GM23338 (cell line): Measurements from ENCODE around the gene CYP24A1. TPM values are rescaled to one million over a fixed set of nuclear protein-coding genes. Genes with fewer than 3 reads are reported as not detected.
A peak's percentile ranks its signal among the peaks of the same experiment; 100 is the strongest.

ENCODE experiments used
- ATAC-seq: fragments of 200-7000 bp; cut with Tn5 transposase; 3 replicates; pipeline ENCODE4 v1.9.1; 2020
- DNase-seq: peaks from one replicate; pipeline ENCODE4 v3.0.0-alpha.2; 2015; ENCODE audit warnings: low spot score
- H2AFZ ChIP-seq: fragments of 200-600 bp; sonication (generic); 2 replicates; pipeline ENCODE4 v1.8.0; 2016; ENCODE audit warnings: antibody characterized with exemption, mild to moderate bottlenecking, moderate library complexity
- H3F3A ChIP-seq: fragments of 200-600 bp; sonication (generic); replicated peaks from 2 replicates; pipeline ENCODE4 v1.8.0; 2017; ENCODE audit warnings: antibody characterized with exemption, mixed run types, low read depth
- H3K27ac ChIP-seq: fragments of 200-600 bp; sonication (generic); 2 replicates; pipeline ENCODE4 v1.6.1; 2016; ENCODE audit warnings: low read depth
- H3K27me3 ChIP-seq: fragments of 200-600 bp; sonication (generic); 2 replicates; pipeline ENCODE4 v1.8.0; 2016; ENCODE audit warnings: mild to moderate bottlenecking, mixed run types, moderate library complexity; ENCODE audit not compliant: insufficient read depth
- H3K36me3 ChIP-seq: fragments of 200-600 bp; sonication (generic); 2 replicates; pipeline ENCODE4 v1.8.0; 2016; ENCODE audit warnings: mild to moderate bottlenecking; ENCODE audit not compliant: insufficient read depth
- H3K4me1 ChIP-seq: fragments of 200-600 bp; sonication (generic); 2 replicates; pipeline ENCODE4 v1.8.0; 2016; ENCODE audit warnings: mild to moderate bottlenecking, moderate library complexity; ENCODE audit not compliant: insufficient read depth
- H3K4me2 ChIP-seq: fragments of 200-600 bp; sonication (generic); 2 replicates; pipeline ENCODE4 v1.7.1; 2017; ENCODE audit warnings: mixed run types
- H3K4me3 ChIP-seq: fragments of 200-600 bp; sonication (generic); 2 replicates; pipeline ENCODE4 v1.6.1; 2016; ENCODE audit warnings: mixed run types
- H3K79me2 ChIP-seq: fragments of 200-600 bp; sonication (generic); replicated peaks from 2 replicates; pipeline ENCODE4 v1.8.0; 2017; ENCODE audit warnings: mild to moderate bottlenecking; ENCODE audit not compliant: insufficient read depth
- H3K9me2 ChIP-seq: fragments of 200-600 bp; sonication (generic); 2 replicates; pipeline ENCODE4 v1.8.0; 2017; ENCODE audit not compliant: insufficient read depth
- H4K20me1 ChIP-seq: fragments of 200-600 bp; sonication (generic); replicated peaks from 2 replicates; pipeline ENCODE4 v1.8.0; 2017; ENCODE audit warnings: mild to moderate bottlenecking; ENCODE audit not compliant: insufficient read depth
- H3K27ac Mint-ChIP-seq: 2 replicates; pipeline ENCODE4 v1.8.0; 2020; ENCODE audit warnings: inconsistent platforms, mild to moderate bottlenecking, moderate library complexity, mixed read lengths
- H3K27me3 Mint-ChIP-seq: 3 replicates; pipeline ENCODE4 v1.8.0; 2022; ENCODE audit warnings: low read depth, mild to moderate bottlenecking, moderate library complexity, mixed read lengths, inconsistent platforms; ENCODE audit not compliant: insufficient read depth, poor library complexity
- H3K36me3 Mint-ChIP-seq: 3 replicates; pipeline ENCODE4 v1.8.0; 2021; ENCODE audit warnings: low read depth, mild to moderate bottlenecking, inconsistent platforms, moderate library complexity, mixed read lengths
- H3K4me1 Mint-ChIP-seq: 3 replicates; pipeline ENCODE4 v1.8.0; 2020; ENCODE audit warnings: mild to moderate bottlenecking, inconsistent platforms, mixed read lengths
- H3K4me3 Mint-ChIP-seq: 3 replicates; pipeline ENCODE4 v1.8.0; 2021; ENCODE audit warnings: moderate library complexity, mild to moderate bottlenecking, inconsistent platforms, mixed read lengths
- H3K9me3 Mint-ChIP-seq: 3 replicates; pipeline ENCODE4 v1.8.0; 2020; ENCODE audit warnings: moderate library complexity, mild to moderate bottlenecking, inconsistent platforms, mixed read lengths
- CREB1 ChIP-seq: fragments of 250-450 bp; sonication (Bioruptor Pico); IDR thresholded peaks from 2 replicates; pipeline ENCODE4 v1.5.0; 2020; ENCODE audit warnings: low read depth, mild to moderate bottlenecking, moderate library complexity
- CTCF ChIP-seq, 2 experiments: fragments of 200-600 bp in 1 of 2; sonication (generic) in 1 of 2; conservative IDR thresholded peaks; 2 replicates each; pipeline versions ENCODE4 v1.5.1 to v1.6.1; 2016 to 2017; ENCODE audit warnings: antibody characterized with exemption in 2 of 2, low read depth in 2 of 2, mild to moderate bottlenecking in 2 of 2, moderate library complexity in 1 of 2
- ETS1 ChIP-seq: IDR thresholded peaks from 2 replicates; pipeline ENCODE4 v1.6.1; 2016; ENCODE audit warnings: antibody characterized with exemption
- EZH2 ChIP-seq: fragments of 200-600 bp; sonication (generic); IDR thresholded peaks from one replicate; pipeline ENCODE4 v1.8.0; 2017; ENCODE audit warnings: antibody characterized with exemption, mild to moderate bottlenecking, low read depth; ENCODE audit not compliant: unreplicated experiment
- EZH2phosphoT487 ChIP-seq: fragments of 200-600 bp; sonication (generic); IDR thresholded peaks from one replicate; pipeline ENCODE4 v1.8.1; 2018; ENCODE audit warnings: antibody characterized with exemption; ENCODE audit not compliant: unreplicated experiment
- JUNB ChIP-seq: IDR thresholded peaks from one replicate; pipeline ENCODE4 v1.6.1; 2016; ENCODE audit warnings: antibody characterized with exemption; ENCODE audit not compliant: unreplicated experiment
- NANOG ChIP-seq: IDR thresholded peaks from 2 replicates; pipeline ENCODE4 v1.6.1; 2016; ENCODE audit warnings: antibody characterized with exemption, borderline replicate concordance
- POLR2AphosphoS5 ChIP-seq: IDR thresholded peaks from 2 replicates; pipeline ENCODE4 v1.6.1; 2016; ENCODE audit warnings: antibody characterized with exemption, low read depth
- REST ChIP-seq: IDR thresholded peaks from one replicate; pipeline ENCODE4 v1.6.1; 2018; ENCODE audit warnings: antibody characterized with exemption; ENCODE audit not compliant: unreplicated experiment
- STAT1 ChIP-seq: IDR thresholded peaks from one replicate; pipeline ENCODE4 v1.6.1; 2016; ENCODE audit warnings: antibody characterized with exemption; ENCODE audit not compliant: unreplicated experiment
- ZNF114 ChIP-seq: fragments of 250-450 bp; sonication (Bioruptor Pico); IDR thresholded peaks from 2 replicates; pipeline ENCODE4 v1.5.0; 2020; ENCODE audit warnings: mild to moderate bottlenecking, moderate library complexity
- ZNF331 ChIP-seq: fragments of 250-450 bp; sonication (Bioruptor Pico); IDR thresholded peaks from 2 replicates; pipeline ENCODE4 v1.5.0; 2020; ENCODE audit warnings: low read depth, mild to moderate bottlenecking, moderate library complexity
- ZNF462 ChIP-seq: fragments of 250-450 bp; sonication (Bioruptor Pico); IDR thresholded peaks from 2 replicates; pipeline ENCODE4 v1.5.0; 2020; ENCODE audit warnings: mild to moderate bottlenecking, moderate library complexity
- polyA plus RNA-seq: library from polyadenylated mRNA; unstranded; fragments of >200 nt; fragmentation: Nextera tagmentation; extraction: Ambion mirVana; gene quantifications from 2 replicates; pipeline ENCODE4 v1.2.1, GENCODE V29; 2016
- total RNA-seq: library from RNA; depleted of rRNA; stranded (reverse); fragments of >200 nt; shearing (Covaris generic); gene quantifications from 2 replicates; pipeline ENCODE4 v1.2.3, GENCODE V29; 2014

CYP24A1 gene
- total and polyA plus RNA-seq, 2 experiments from 2014 or later = 0.10 TPM; not detected in 1

GRCh38 chr20:54193817-54194216 lies 20.0 kb upstream of the CYP24A1 start:
- no peaks in the 10 kb centered on the region for H3K4me1 ChIP-seq
- no peaks in the 10 kb centered on the region for H3K36me3 ChIP-seq
- no peaks in the 10 kb centered on the region for H3K27me3 ChIP-seq
- H3K27ac ChIP-seq = no peak overlapping the region
- H3K4me2 ChIP-seq = no peak overlapping the region
- H3K9me2 ChIP-seq = 0 out of 2 replicates have a peak, but pooled peaks cover 3% of the 10 kb centered on the region
- Mint-ChIP-seq H3K4me1 (peaks cover 2% of the 10 kb centered on the region; the same call in 2 of the 3 replicates), H3K27me3 (peaks cover 1% of the 10 kb centered on the region), H3K27ac (no peak overlapping the region), H3K36me3 (no peaks in the 10 kb centered on the region), H3K4me3 (no peak overlapping the region), H3K9me3 (no peaks in the 10 kb centered on the region)
- TF ChIP-seq CREB1 (CRISPR knock-in tag) (no peak), CTCF (conservative IDR thresholded peaks at IDR 0.05; ENCODE audit: low read depth in 2 of 2) (no peak), ZNF331 (CRISPR knock-in tag) (no peak), ZNF114 (CRISPR knock-in tag) (no peak), STAT1 (no peak), EZH2 (no peak), EZH2phosphoT487 (no peak), ZNF462 (CRISPR knock-in tag) (no peak), NANOG (no peak), POLR2AphosphoS5 (no peak), JUNB (no peak), REST (no peak), ETS1 (no peak)
- no peak for ATAC-seq
- H4K20me1 ChIP-seq = no peaks in the 10 kb centered on the region
- no peaks in the 10 kb centered on the region for H3F3A ChIP-seq
- 0 out of 2 replicates have a peak overlapping the region, but pooled peaks have one; percentile 82 for H2AFZ ChIP-seq
- no peak overlapping the region for H3K4me3 ChIP-seq
- no peaks in the 10 kb centered on the region for H3K79me2 ChIP-seq
- no peak for DNase-seq
